HEK293 (cell line): ENCODE data around the gene GLDC.

Experiments
- CTCF ChIA-PET: fragments of 350-600 bp; formaldehyde crosslinking; extraction: SDS; loops from one replicate; lab custom pipeline; 2021; ENCODE audit warnings: antibody characterized with exemption; lab: Yijun Ruan, JAX
- POLR2A ChIA-PET: fragments of 300-600 bp; formaldehyde crosslinking; extraction: SDS; loops from one replicate; lab custom pipeline; 2020; ENCODE audit warnings: antibody characterized with exemption, inconsistent platforms; lab: Yijun Ruan, JAX
- H3K27ac ChIP-seq: fragments of 200-500 bp; sonication (Bioruptor generic); 2 replicates; pipeline ENCODE4 v1.5.1; 2014; ENCODE audit warnings: low read depth, low read length, control low read depth, inconsistent platforms; ENCODE audit errors: extremely low read depth
- H3K36me3 ChIP-seq, 2 experiments: fragments of 200-500 bp in 1 of 2; sonication (Bioruptor generic) in 1 of 2; 1 replicate in 1 of 2; 2 replicates in 1 of 2; pipeline ENCODE4 v1.5.1; 2014 to 2017; ENCODE audit warnings: inconsistent platforms in 2 of 2, low read length in 2 of 2; ENCODE audit not compliant: control insufficient read depth in 2 of 2, insufficient read depth in 1 of 2
- H3K4me1 ChIP-seq: fragments of 200-500 bp; sonication (Bioruptor generic); 2 replicates; pipeline ENCODE4 v1.5.1; 2014; ENCODE audit warnings: mild to moderate bottlenecking, low read length, inconsistent platforms; ENCODE audit not compliant: control insufficient read depth, insufficient read depth
- H3K4me3 ChIP-seq: 2 replicates; pipeline ENCODE4 v1.5.1; 2011; ENCODE audit warnings: low read depth, mild to moderate bottlenecking, control low read depth, low read length, moderate library complexity
- H3K9me3 ChIP-seq: fragments of 200-500 bp; sonication (Bioruptor generic); 2 replicates; pipeline ENCODE4 v1.5.1; 2014; ENCODE audit warnings: low read depth, low read length, inconsistent platforms; ENCODE audit not compliant: control insufficient read depth, insufficient read depth
- GLIS1 ChIP-seq: fragments of 450-650 bp; formaldehyde crosslinking; IDR thresholded peaks from 2 replicates; pipeline ENCODE4 v1.5.1; 2016; ENCODE audit warnings: missing biosample characterization, missing genetic modification characterization
- GLIS2 ChIP-seq: fragments of 450-650 bp; formaldehyde crosslinking; IDR thresholded peaks from 2 replicates; pipeline ENCODE4 v1.5.1; 2016; ENCODE audit warnings: missing biosample characterization, missing genetic modification characterization
- HOXC10 ChIP-seq: sonication (generic); formaldehyde crosslinking; IDR thresholded peaks from 2 replicates; pipeline ENCODE4 v1.8.1; 2023; ENCODE audit warnings: mild to moderate bottlenecking, missing genetic modification reagents
- MYNN ChIP-seq: fragments of 450-650 bp; formaldehyde crosslinking; IDR thresholded peaks from 2 replicates; pipeline ENCODE4 v1.5.1; 2016; ENCODE audit warnings: missing biosample characterization, missing genetic modification characterization, borderline replicate concordance
- OSR2 ChIP-seq: fragments of 450-650 bp; formaldehyde crosslinking; IDR thresholded peaks from 2 replicates; pipeline ENCODE4 v1.5.1; 2016; ENCODE audit warnings: missing biosample characterization, missing genetic modification characterization
- PBX3 ChIP-seq: sonication (generic); formaldehyde crosslinking; IDR thresholded peaks from 2 replicates; pipeline ENCODE4 v1.8.1; 2022; ENCODE audit warnings: mild to moderate bottlenecking, moderate library complexity, missing genetic modification reagents
- PRDM4 ChIP-seq: fragments of 450-650 bp; formaldehyde crosslinking; IDR thresholded peaks from 2 replicates; pipeline ENCODE4 v1.5.1; 2017; ENCODE audit warnings: missing biosample characterization, missing genetic modification characterization
- RBAK ChIP-seq: fragments of 450-650 bp; formaldehyde crosslinking; IDR thresholded peaks from 2 replicates; pipeline ENCODE4 v1.5.1; 2016; ENCODE audit warnings: missing biosample characterization, missing genetic modification characterization
- SP7 ChIP-seq: fragments of 450-650 bp; formaldehyde crosslinking; IDR thresholded peaks from 2 replicates; pipeline ENCODE4 v1.5.1; 2016; ENCODE audit warnings: missing biosample characterization, missing genetic modification characterization
- TRIM28 ChIP-seq: IDR thresholded peaks from 2 replicates; pipeline ENCODE4 v1.6.1; 2011; ENCODE audit warnings: low read length, control low read depth, borderline replicate concordance
- ZNF112 ChIP-seq: fragments of 450-650 bp; formaldehyde crosslinking; IDR thresholded peaks from 2 replicates; pipeline ENCODE4 v1.5.0; 2017; ENCODE audit warnings: missing biosample characterization, missing genetic modification characterization
- ZNF114 ChIP-seq: fragments of 450-650 bp; formaldehyde crosslinking; IDR thresholded peaks from 2 replicates; pipeline ENCODE4 v1.5.0; 2017; ENCODE audit warnings: missing biosample characterization, missing genetic modification characterization
- ZNF175 ChIP-seq: fragments of 450-650 bp; formaldehyde crosslinking; IDR thresholded peaks from 2 replicates; pipeline ENCODE4 v1.5.1; 2016; ENCODE audit warnings: missing biosample characterization, missing genetic modification characterization
- ZNF202 ChIP-seq: fragments of 450-650 bp; formaldehyde crosslinking; IDR thresholded peaks from 2 replicates; pipeline ENCODE4 v1.5.1; 2016; ENCODE audit warnings: missing biosample characterization, missing genetic modification characterization, borderline replicate concordance
- ZNF24 ChIP-seq: fragments of 450-650 bp; formaldehyde crosslinking; IDR thresholded peaks from 2 replicates; pipeline ENCODE4 v1.5.1; 2016; ENCODE audit warnings: missing biosample characterization, missing genetic modification characterization
- ZNF324 ChIP-seq: fragments of 450-650 bp; formaldehyde crosslinking; IDR thresholded peaks from 2 replicates; pipeline ENCODE4 v1.5.1; 2016; ENCODE audit warnings: missing biosample characterization, missing genetic modification characterization
- ZNF350 ChIP-seq: fragments of 450-650 bp; formaldehyde crosslinking; IDR thresholded peaks from 2 replicates; pipeline ENCODE4 v1.5.0; 2017; ENCODE audit warnings: missing biosample characterization, mild to moderate bottlenecking, missing genetic modification characterization
- ZNF354C ChIP-seq: fragments of 450-650 bp; formaldehyde crosslinking; IDR thresholded peaks from 2 replicates; pipeline ENCODE4 v1.5.1; 2016; ENCODE audit warnings: missing biosample characterization, missing genetic modification characterization, low read depth, borderline replicate concordance
- ZNF362 ChIP-seq: fragments of 450-650 bp; formaldehyde crosslinking; IDR thresholded peaks from 2 replicates; pipeline ENCODE4 v1.5.1; 2016; ENCODE audit warnings: missing biosample characterization, missing genetic modification characterization
- ZNF501 ChIP-seq: fragments of 450-650 bp; formaldehyde crosslinking; IDR thresholded peaks from 2 replicates; pipeline ENCODE4 v1.5.1; 2016; ENCODE audit warnings: missing biosample characterization, missing genetic modification characterization
- ZNF600 ChIP-seq: fragments of 450-650 bp; formaldehyde crosslinking; IDR thresholded peaks from 2 replicates; pipeline ENCODE4 v1.5.1; 2016; ENCODE audit warnings: missing biosample characterization, missing genetic modification characterization
- ZNF626 ChIP-seq: fragments of 450-650 bp; sonication (Bioruptor Pico); formaldehyde crosslinking; IDR thresholded peaks from 2 replicates; pipeline ENCODE4 v1.5.1; 2018; ENCODE audit warnings: missing biosample characterization, missing genetic modification characterization, inconsistent platforms
- ZNF658 ChIP-seq: fragments of 450-650 bp; formaldehyde crosslinking; IDR thresholded peaks from 2 replicates; pipeline ENCODE4; 2016; ENCODE audit warnings: missing biosample characterization, missing genetic modification characterization
- ZNF660 ChIP-seq: fragments of 450-650 bp; IDR thresholded peaks from 2 replicates; pipeline ENCODE4 v1.5.1; 2018; ENCODE audit warnings: missing biosample characterization, mild to moderate bottlenecking, missing genetic modification characterization
- ZNF701 ChIP-seq: fragments of 450-650 bp; formaldehyde crosslinking; IDR thresholded peaks from 2 replicates; pipeline ENCODE4 v1.5.1; 2016; ENCODE audit warnings: missing biosample characterization, missing genetic modification characterization
- ZNF707 ChIP-seq: fragments of 450-650 bp; formaldehyde crosslinking; IDR thresholded peaks from 2 replicates; pipeline ENCODE4 v1.5.1; 2016; ENCODE audit warnings: missing biosample characterization, missing genetic modification characterization
- ZNF830 ChIP-seq: fragments of 450-650 bp; IDR thresholded peaks from 2 replicates; pipeline ENCODE4 v1.5.0; 2018; ENCODE audit warnings: missing biosample characterization, missing genetic modification characterization, low read depth, mild to moderate bottlenecking, moderate library complexity
- ZSCAN18 ChIP-seq: fragments of 450-650 bp; formaldehyde crosslinking; IDR thresholded peaks from 2 replicates; pipeline ENCODE4 v1.5.1; 2016; ENCODE audit warnings: missing biosample characterization, missing genetic modification characterization
- TF ChIP-seq, protein P1 (sequence below): fragments of 450-650 bp; formaldehyde crosslinking; IDR thresholded peaks from 2 replicates; pipeline ENCODE4 v1.5.1; 2016; ENCODE audit warnings: missing biosample characterization, missing genetic modification characterization

GLDC gene

DNA sequence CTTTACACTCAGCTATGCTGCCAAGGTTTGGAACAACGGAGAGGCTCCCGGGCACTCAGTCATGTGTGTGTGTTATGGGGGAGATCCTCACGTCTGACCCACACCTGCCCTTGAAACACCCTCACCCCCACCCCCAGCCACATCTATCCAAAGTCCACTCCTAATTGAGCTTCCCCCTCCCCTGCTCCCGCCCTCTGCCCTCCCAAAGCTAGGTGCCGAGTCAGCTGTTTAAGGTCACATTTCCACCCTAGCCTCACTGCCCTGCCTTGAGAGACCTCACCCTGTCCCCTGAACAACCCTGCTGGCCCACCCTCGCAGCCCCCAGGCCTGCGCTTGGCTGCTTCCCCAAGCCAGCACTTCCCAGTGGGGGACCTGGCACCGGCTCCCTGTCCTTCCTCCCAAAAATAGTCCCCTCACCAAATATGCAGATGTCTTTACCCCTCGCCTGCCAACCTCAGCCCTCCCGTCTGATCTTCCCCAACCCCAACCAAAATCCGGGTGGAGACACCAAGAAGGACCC, 36.0 kb downstream of the GLDC start:
- H3K4me1 ChIP-seq = no peaks in the 10 kb centered on the region

GRCh38 chr9:6605202-6605601, 40.3 kb downstream of the GLDC start:
- CTCF ChIA-PET = no interaction called here
- POLR2A ChIA-PET = no interaction called here
- TF ChIP-seq GLIS2 (tag by site-specific recombination) (no peak), HOXC10 (CRISPR knock-in tag) (no peak), ZNF114 (no peak), TRIM28 (no peak), ZNF362 (tag by site-specific recombination) (no peak), ZSCAN18 (tag by site-specific recombination) (no peak), MYNN (tag by site-specific recombination) (no peak), PRDM4 (tag by site-specific recombination) (no peak), OSR2 (tag by site-specific recombination) (no peak), GLIS1 (tag by site-specific recombination) (no peak), ZNF707 (tag by site-specific recombination) (no peak), ZNF830 (tag by site-specific recombination) (no peak), RBAK (tag by site-specific recombination) (no peak), ZNF354C (no peak), ZNF175 (tag by site-specific recombination) (no peak), ZNF112 (tag by site-specific recombination) (no peak)

More for the DNA sequence above, 36.0 kb downstream of the GLDC start:
- POLR2A ChIA-PET = interaction anchor here (0.6 kb wide), 1 partner anchor 73 kb away, joined by 4 read pairs; no protein-coding TSS in a partner anchor
- CTCF ChIA-PET = interaction anchor here (0.9 to 2.4 kb wide), 2 partner anchors 12 to 41 kb away, joined by 3 to 6 read pairs; no protein-coding TSS in a partner anchor
- H3K4me3 ChIP-seq = no peak overlapping the region
- peaks cover 0 to 23% of the 10 kb centered on the region in 2 experiments; a peak in 2 of 3 replicates for H3K36me3 ChIP-seq
- no peaks in the 10 kb centered on the region for H3K9me3 ChIP-seq
- H3K27ac ChIP-seq = no peak overlapping the region
- no peak for TF ChIP-seq ZNF600 (tag by site-specific recombination)
- TF ChIP-seq, protein P1, sequence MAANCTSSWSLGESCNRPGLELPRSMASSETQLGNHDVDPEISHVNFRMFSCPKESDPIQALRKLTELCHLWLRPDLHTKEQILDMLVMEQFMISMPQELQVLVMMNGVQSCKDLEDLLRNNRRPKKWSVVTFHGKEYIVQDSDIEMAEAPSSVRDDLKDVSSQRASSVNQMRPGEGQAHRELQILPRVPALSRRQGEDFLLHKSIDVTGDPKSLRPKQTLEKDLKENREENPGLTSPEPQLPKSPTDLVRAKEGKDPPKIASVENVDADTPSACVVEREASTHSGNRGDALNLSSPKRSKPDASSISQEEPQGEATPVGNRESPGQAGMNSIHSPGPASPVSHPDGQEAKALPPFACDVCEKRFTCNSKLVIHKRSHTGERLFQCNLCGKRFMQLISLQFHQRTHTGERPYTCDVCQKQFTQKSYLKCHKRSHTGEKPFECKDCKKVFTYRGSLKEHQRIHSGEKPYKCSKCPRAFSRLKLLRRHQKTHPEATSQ (tag by site-specific recombination) = no peak
- TF ChIP-seq ZNF324 (tag by site-specific recombination) = no peak
- TF ChIP-seq ZNF24 (tag by site-specific recombination) = no peak
- TF ChIP-seq SP7 (tag by site-specific recombination) = no peak
- no peak for TF ChIP-seq ZNF626 (tag by site-specific recombination)
- no peak for TF ChIP-seq ZNF701 (tag by site-specific recombination)
- no peak for TF ChIP-seq PBX3 (CRISPR knock-in tag)
- TF ChIP-seq ZNF202 (tag by site-specific recombination) = no peak
- no peak for TF ChIP-seq ZNF350
- no peak for TF ChIP-seq ZNF658
- TF ChIP-seq ZNF660 (tag by site-specific recombination) = no peak
- no peak for TF ChIP-seq ZNF501 (tag by site-specific recombination)

More at GRCh38 chr9:6605202-6605601, 40.3 kb downstream of the GLDC start:
- no peaks in the 10 kb centered on the region for H3K9me3 ChIP-seq
- H3K4me1 ChIP-seq = no peaks in the 10 kb centered on the region
- H3K4me3 ChIP-seq = no peak overlapping the region
- H3K27ac ChIP-seq = no peak overlapping the region
- H3K36me3 ChIP-seq = peaks cover 2 to 45% of the 10 kb centered on the region in 2 experiments; a peak in 2 of 3 replicates
